ENCODE measurements around the gene EEF1AKMT3.
A peak's percentile ranks its signal among the peaks of the same experiment; 100 is the strongest.

The EEF1AKMT3 gene

GRCh38 chr12:57781244-57781643, 8.8 kb downstream of the EEF1AKMT3 start:
- H3K4me1 Mint-ChIP-seq, result peaks cover 49% of the 10 kb centered on the region
- H3K27me3 Mint-ChIP-seq, result no peaks in the 10 kb centered on the region
- H3K4me3 Mint-ChIP-seq, result no peak overlapping the region
- H3K36me3 Mint-ChIP-seq, result peaks cover 10% of the 10 kb centered on the region
- peak overlapping the region; percentile 99 for H3K27ac Mint-ChIP-seq
- H3K9me3 Mint-ChIP-seq, result no peaks in the 10 kb centered on the region

- Mint-ChIP-seq H3K9me3 (no peaks in the 10 kb centered on the region), H3K4me1 (peaks cover 54% of the 10 kb centered on the region), H3K36me3 (peaks cover 14% of the 10 kb centered on the region), H3K4me3 (peak overlapping the region; percentile 99), H3K27me3 (no peaks in the 10 kb centered on the region), H3K27ac (peak overlapping the region; percentile 99)
Measured at GRCh38 chr12:57781801-57782200, 9.4 kb downstream of the EEF1AKMT3 start.

- Mint-ChIP-seq H3K27me3 (no peaks in the 10 kb centered on the region), H3K4me3 (peak overlapping the region; percentile 99), H3K4me1 (peaks cover 54% of the 10 kb centered on the region), H3K9me3 (no peaks in the 10 kb centered on the region), H3K27ac (peak overlapping the region; percentile 99), H3K36me3 (peaks cover 16% of the 10 kb centered on the region)
Measured at GRCh38 chr12:57782243-57782607, 9.8 kb downstream of the EEF1AKMT3 start.

- Mint-ChIP-seq H3K27me3 (no peaks in the 10 kb centered on the region), H3K4me1 (peaks cover 54% of the 10 kb centered on the region), H3K4me3 (peak within 1 kb of the TSS; percentile 99), H3K36me3 (peaks cover 17% of the 10 kb centered on the region), H3K9me3 (no peaks in the 10 kb centered on the region), H3K27ac (peak within 1 kb of the TSS; percentile 99)
Measured at GRCh38 chr12:57782608-57783465, 10.4 kb downstream of the EEF1AKMT3 start, which contains the start of gene TSFM. Gene TSFM, plus strand, starts transcription at chr12:57782787. Its CDS starts 15 bp downstream, at chr12:57782802.

- peaks cover 18% of the 10 kb centered on the region for H3K36me3 Mint-ChIP-seq
- peaks cover 54% of the 10 kb centered on the region for H3K4me1 Mint-ChIP-seq
- H3K9me3 Mint-ChIP-seq, result no peaks in the 10 kb centered on the region
- peak overlapping the region; percentile 99 for H3K4me3 Mint-ChIP-seq
- H3K27ac Mint-ChIP-seq, result no peak overlapping the region
- H3K27me3 Mint-ChIP-seq, result no peaks in the 10 kb centered on the region
Measured at GRCh38 chr12:57783466-57783801, 11.0 kb downstream of the EEF1AKMT3 start.

GRCh38 chr12:57783861-57784260, 11.4 kb downstream of the EEF1AKMT3 start:
- peaks cover 54% of the 10 kb centered on the region for H3K4me1 Mint-ChIP-seq
- H3K9me3 Mint-ChIP-seq, result no peaks in the 10 kb centered on the region
- no peaks in the 10 kb centered on the region for H3K27me3 Mint-ChIP-seq
- H3K4me3 Mint-ChIP-seq, result peak overlapping the region; percentile 76
- peaks cover 20% of the 10 kb centered on the region for H3K36me3 Mint-ChIP-seq
- H3K27ac Mint-ChIP-seq, result peak overlapping the region; percentile 67

GRCh38 chr12:57793920-57794319, 21.5 kb downstream of the EEF1AKMT3 start:
- Mint-ChIP-seq H3K9me3 (no peaks in the 10 kb centered on the region), H3K36me3 (peaks cover 10% of the 10 kb centered on the region), H3K27ac (no peak overlapping the region), H3K4me3 (no peak overlapping the region), H3K27me3 (no peaks in the 10 kb centered on the region), H3K4me1 (peaks cover 19% of the 10 kb centered on the region)

- no peaks in the 10 kb centered on the region for H3K27me3 Mint-ChIP-seq
- H3K4me1 Mint-ChIP-seq, result peaks cover 19% of the 10 kb centered on the region
- H3K36me3 Mint-ChIP-seq, result peaks cover 10% of the 10 kb centered on the region
- H3K27ac Mint-ChIP-seq, result no peak overlapping the region
- no peak overlapping the region for H3K4me3 Mint-ChIP-seq
- no peaks in the 10 kb centered on the region for H3K9me3 Mint-ChIP-seq
Measured at GRCh38 chr12:57795354-57795753, 22.9 kb downstream of the EEF1AKMT3 start.

- Mint-ChIP-seq H3K36me3 (peaks cover 7% of the 10 kb centered on the region), H3K27me3 (no peaks in the 10 kb centered on the region), H3K4me1 (peaks cover 14% of the 10 kb centered on the region), H3K9me3 (no peaks in the 10 kb centered on the region), H3K27ac (no peak overlapping the region), H3K4me3 (no peak overlapping the region)
Measured at GRCh38 chr12:57796996-57797395, 24.6 kb downstream of the EEF1AKMT3 start.

- H3K27ac Mint-ChIP-seq, result peak overlapping the region; percentile 10
- no peak overlapping the region for H3K4me3 Mint-ChIP-seq
- no peaks in the 10 kb centered on the region for H3K27me3 Mint-ChIP-seq
- H3K4me1 Mint-ChIP-seq, result peaks cover 12% of the 10 kb centered on the region
- no peaks in the 10 kb centered on the region for H3K9me3 Mint-ChIP-seq
- peaks cover 9% of the 10 kb centered on the region for H3K36me3 Mint-ChIP-seq
Measured at GRCh38 chr12:57797933-57798332, 25.5 kb downstream of the EEF1AKMT3 start.

GRCh38 chr12:57800965-57801364, 28.6 kb downstream of the EEF1AKMT3 start:
- H3K4me1 Mint-ChIP-seq, result no peaks in the 10 kb centered on the region
- no peaks in the 10 kb centered on the region for H3K9me3 Mint-ChIP-seq
- H3K27me3 Mint-ChIP-seq, result no peaks in the 10 kb centered on the region
- H3K27ac Mint-ChIP-seq, result no peak overlapping the region
- peaks cover 5% of the 10 kb centered on the region for H3K36me3 Mint-ChIP-seq
- no peak overlapping the region for H3K4me3 Mint-ChIP-seq

GRCh38 chr12:57802607-57803006, 30.2 kb downstream of the EEF1AKMT3 start:
- peak overlapping the region; percentile 19 for H3K27ac Mint-ChIP-seq
- H3K9me3 Mint-ChIP-seq, result no peaks in the 10 kb centered on the region
- no peaks in the 10 kb centered on the region for H3K27me3 Mint-ChIP-seq

GRCh38 chr12:57803319-57803893, 31.0 kb downstream of the EEF1AKMT3 start:
- Mint-ChIP-seq H3K9me3 (no peaks in the 10 kb centered on the region), H3K27ac (no peak overlapping the region), H3K4me1 (no peaks in the 10 kb centered on the region), H3K36me3 (peaks cover 1% of the 10 kb centered on the region), H3K4me3 (no peak overlapping the region), H3K27me3 (no peaks in the 10 kb centered on the region)

More at GRCh38 chr12:57802607-57803006, 30.2 kb downstream of the EEF1AKMT3 start:
- Mint-ChIP-seq H3K4me1 (no peaks in the 10 kb centered on the region), H3K36me3 (peaks cover 1% of the 10 kb centered on the region), H3K4me3 (no peak overlapping the region)

GRCh38 chr12:57806677-57807076, 34.3 kb downstream of the EEF1AKMT3 start:
- Mint-ChIP-seq H3K36me3 (peaks cover 4% of the 10 kb centered on the region), H3K27ac (no peak overlapping the region), H3K9me3 (no peaks in the 10 kb centered on the region), H3K27me3 (no peaks in the 10 kb centered on the region), H3K4me1 (no peaks in the 10 kb centered on the region), H3K4me3 (no peak overlapping the region)

GRCh38 chr12:57807285-57807684, 34.9 kb downstream of the EEF1AKMT3 start:
- H3K9me3 Mint-ChIP-seq, result no peaks in the 10 kb centered on the region
- H3K4me3 Mint-ChIP-seq, result no peak overlapping the region
- H3K36me3 Mint-ChIP-seq, result peaks cover 6% of the 10 kb centered on the region
- no peaks in the 10 kb centered on the region for H3K4me1 Mint-ChIP-seq
- H3K27ac Mint-ChIP-seq, result no peak overlapping the region
- H3K27me3 Mint-ChIP-seq, result no peaks in the 10 kb centered on the region

- Mint-ChIP-seq H3K4me1 (no peaks in the 10 kb centered on the region), H3K36me3 (peaks cover 4% of the 10 kb centered on the region), H3K4me3 (no peak overlapping the region), H3K9me3 (no peaks in the 10 kb centered on the region), H3K27me3 (no peaks in the 10 kb centered on the region), H3K27ac (no peak overlapping the region)
Measured at GRCh38 chr12:57808351-57808750, 35.9 kb downstream of the EEF1AKMT3 start.

Measured in activated naive CD4-positive, alpha-beta T cell treated with anti-CD3 and anti-CD28 coated beads, Interleukin-2, amount 50 U/mL, for 24 hours (primary cell).